Measurements from ENCODE around the gene ADAMTS1. TPM values are rescaled to one million over a fixed set of nuclear protein-coding genes. Genes with fewer than 3 reads are reported as not detected.

The ADAMTS1 gene
- total RNA-seq, 2 donors from 2014 or later = 65.9 to 89.7 TPM

- TF ChIP-seq CTCF (IDR thresholded peaks at IDR 0.05) = no peak
- Histone ChIP-seq H3K4me3 (no peak overlapping the region), H3K27ac (peak overlapping the region in 1 of 2 donors; percentile 40), H3K27me3 (no peaks in the 10 kb centered on the region), H3K9me3 (no peaks in the 10 kb centered on the region), H3K4me1 (peaks cover 0 to 33% of the 10 kb centered on the region in 2 donors), H3K36me3 (peaks cover 58% of the 10 kb centered on the region)
- no peak for DNase-seq (ENCODE audit: low spot score)
Measured at GRCh38 chr21:26836528-26836927, 8.7 kb downstream of the ADAMTS1 start.

- no peak for DNase-seq (ENCODE audit: low spot score)
- Histone ChIP-seq H3K4me1 (peaks cover 0 to 26% of the 10 kb centered on the region in 2 donors), H3K9me3 (no peaks in the 10 kb centered on the region), H3K27me3 (no peaks in the 10 kb centered on the region), H3K36me3 (peaks cover 50% of the 10 kb centered on the region), H3K4me3 (no peak overlapping the region), H3K27ac (no peak overlapping the region)
- no peak for TF ChIP-seq CTCF (IDR thresholded peaks at IDR 0.05)
Measured at GRCh38 chr21:26835714-26836265, 9.4 kb downstream of the ADAMTS1 start.

GRCh38 chr21:26835027-26835713, 10.0 kb downstream of the ADAMTS1 start:
- DNase-seq (ENCODE audit: low spot score) = no peak
- no peak for TF ChIP-seq CTCF (IDR thresholded peaks at IDR 0.05)
- peaks cover 0 to 19% of the 10 kb centered on the region in 2 donors for H3K4me1 ChIP-seq
- no peaks in the 10 kb centered on the region for H3K9me3 ChIP-seq
- H3K27me3 ChIP-seq = no peaks in the 10 kb centered on the region
- H3K36me3 ChIP-seq = peaks cover 44% of the 10 kb centered on the region
- H3K4me3 ChIP-seq = no peak overlapping the region
- peak overlapping the region; percentile 20 for H3K27ac ChIP-seq

GRCh38 chr21:26834181-26834905, 10.9 kb downstream of the ADAMTS1 start:
- Histone ChIP-seq H3K4me3 (no peak overlapping the region), H3K27ac (peak overlapping the region; percentile 20)
- TF ChIP-seq CTCF (IDR thresholded peaks at IDR 0.05) = peak in 1 of 2 donors; percentile 49

GRCh38 chr21:26833460-26833939, 11.7 kb downstream of the ADAMTS1 start:
- peaks cover 27% of the 10 kb centered on the region for H3K36me3 ChIP-seq

More at GRCh38 chr21:26834181-26834905, 10.9 kb downstream of the ADAMTS1 start:
- Histone ChIP-seq H3K9me3 (no peaks in the 10 kb centered on the region), H3K36me3 (peaks cover 36% of the 10 kb centered on the region), H3K27me3 (no peaks in the 10 kb centered on the region), H3K4me1 (peaks cover 0 to 11% of the 10 kb centered on the region in 2 donors)
- DNase-seq (ENCODE audit: low spot score) = no peak

More at GRCh38 chr21:26833460-26833939, 11.7 kb downstream of the ADAMTS1 start:
- peaks cover 0 to 11% of the 10 kb centered on the region in 2 donors for H3K4me1 ChIP-seq
- DNase-seq (ENCODE audit: low spot score) = no peak
- H3K4me3 ChIP-seq = no peak overlapping the region
- no peaks in the 10 kb centered on the region for H3K27me3 ChIP-seq
- no peaks in the 10 kb centered on the region for H3K9me3 ChIP-seq
- H3K27ac ChIP-seq = peak overlapping the region; percentile 20
- TF ChIP-seq CTCF (IDR thresholded peaks at IDR 0.05) = no peak
